Measurements from ENCODE around the gene NCKAP5.

Gene NCKAP5

GRCh38 chr2:133053541-133053940 lies 514.7 kb downstream of the NCKAP5 start:
- DNase-seq = no peak

- no peak for DNase-seq
These were observed 522.5 kb downstream of the NCKAP5 start for GRCh38 chr2:133045787-133046186.

- DNase-seq = no peak
These were observed 523.7 kb downstream of the NCKAP5 start for GRCh38 chr2:133044556-133044955.

- no peak for DNase-seq
These were observed 528.1 kb downstream of the NCKAP5 start for GRCh38 chr2:133040170-133040569.

- DNase-seq = no peak
These were observed 528.7 kb downstream of the NCKAP5 start for GRCh38 chr2:133039531-133039930.

- DNase-seq = no peak
These were observed 541.6 kb downstream of the NCKAP5 start for GRCh38 chr2:133026536-133027177.

GRCh38 chr2:133025004-133025403 lies 543.3 kb downstream of the NCKAP5 start:
- no peak for DNase-seq

GRCh38 chr2:133012847-133013734 lies 555.2 kb downstream of the NCKAP5 start:
- no peak for DNase-seq

- DNase-seq = no peak
These were observed 563.6 kb downstream of the NCKAP5 start for GRCh38 chr2:133004623-133005022.

GRCh38 chr2:132999421-132999820 lies 568.8 kb downstream of the NCKAP5 start:
- DNase-seq = no peak

- DNase-seq = no peak
These were observed 570.0 kb downstream of the NCKAP5 start for GRCh38 chr2:132998221-132998620.

- no peak for DNase-seq
These were observed 576.7 kb downstream of the NCKAP5 start for GRCh38 chr2:132991471-132992045.

GRCh38 chr2:132984731-132985130 lies 583.5 kb downstream of the NCKAP5 start:
- peak; percentile 79 for DNase-seq

- DNase-seq = no peak
These were observed 588.0 kb downstream of the NCKAP5 start for GRCh38 chr2:132980304-132980703.

GRCh38 chr2:132979339-132980093 lies 588.7 kb downstream of the NCKAP5 start:
- DNase-seq = no peak

GRCh38 chr2:132978840-132979239 lies 589.4 kb downstream of the NCKAP5 start:
- DNase-seq = no peak

GRCh38 chr2:132977812-132978529 lies 590.3 kb downstream of the NCKAP5 start:
- no peak for DNase-seq

GRCh38 chr2:132975193-132976105 lies 592.8 kb downstream of the NCKAP5 start:
- DNase-seq = no peak

- no peak for DNase-seq
These were observed 593.7 kb downstream of the NCKAP5 start for GRCh38 chr2:132974467-132975095.

- no peak for DNase-seq
These were observed 596.8 kb downstream of the NCKAP5 start for GRCh38 chr2:132971310-132972061.
